Measurements from ENCODE around the gene CHCHD4.

- TF ChIP-seq CTCF (IDR thresholded peaks at IDR 0.05) (no peak), POLR2A (IDR thresholded peaks at IDR 0.05) (no peak)
Observed at GRCh38 chr3:14156843-14157561, 32.3 kb upstream of the CHCHD4 start.

Measured in right lobe of liver (tissue), 4 donors.